Measurements from ENCODE around the gene LRP1B.

DNA sequence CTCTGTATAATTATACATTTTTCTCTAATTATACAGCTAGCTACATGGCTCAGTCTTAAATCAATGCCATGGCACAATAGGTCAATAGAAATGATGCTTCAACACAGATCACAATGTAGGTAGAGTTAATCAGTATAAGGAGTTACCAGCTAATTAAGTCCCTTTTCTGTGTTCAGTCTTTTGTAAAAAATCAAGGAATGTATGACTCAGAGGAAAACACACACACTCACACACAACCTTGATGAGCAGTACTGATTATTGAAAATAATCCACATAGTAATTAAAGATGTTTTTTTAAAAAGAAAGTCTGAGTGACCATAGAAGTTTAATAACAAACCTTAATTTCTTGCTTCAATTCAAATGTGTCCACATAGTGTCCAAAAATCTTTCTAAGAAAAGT lies 691.3 kb downstream of the LRP1B start:
- no peak for TF ChIP-seq CBFB (CRISPR knock-in tag; IDR thresholded peaks at IDR 0.05; ENCODE audit: low read depth)
- no peak for TF ChIP-seq TEAD4 (CRISPR knock-in tag; IDR thresholded peaks at IDR 0.05)

All from WTC11 (cell line).